Mucosa of rectum (tissue), 2 donors: ENCODE data around the gene CFDP1.
A peak's percentile ranks its signal among the peaks of the same experiment; 100 is the strongest.
"Not testable (repeated sequence)": the region's sequence is repeated elsewhere in the genome, so short reads cannot be mapped to it uniquely, and the experiment has no call there.

Experiments used
- H3K27ac ChIP-seq, 2 donors: one replicate each; pipeline ENCODE4 v1.7.0; 2013; ENCODE audit warnings: inconsistent platforms in 2 of 2, low read depth in 2 of 2, low read length in 2 of 2
- H3K27me3 ChIP-seq, 2 donors: one replicate each; pipeline ENCODE4 v1.7.0; 2013; ENCODE audit warnings: low read length in 2 of 2; ENCODE audit not compliant: control insufficient read depth in 2 of 2, insufficient read depth in 2 of 2
- H3K36me3 ChIP-seq, 2 donors: one replicate each; pipeline ENCODE4 v1.7.0; 2013; ENCODE audit warnings: low read length in 2 of 2; ENCODE audit not compliant: control insufficient read depth in 2 of 2, insufficient read depth in 2 of 2
- H3K4me1 ChIP-seq, 2 donors: one replicate each; pipeline ENCODE4 v1.7.0; 2013; ENCODE audit warnings: low read length in 2 of 2, mild to moderate bottlenecking in 1 of 2; ENCODE audit not compliant: control insufficient read depth in 2 of 2, insufficient read depth in 2 of 2
- H3K4me3 ChIP-seq, 2 donors: one replicate each; pipeline ENCODE4 v1.7.0; 2013; ENCODE audit warnings: low read length in 2 of 2
- H3K9ac ChIP-seq, 2 donors: one replicate each; pipeline ENCODE4 v1.7.0; 2013; ENCODE audit warnings: low read length in 2 of 2, low read depth in 1 of 2, mild to moderate bottlenecking in 1 of 2
- H3K9me3 ChIP-seq, 2 donors: one replicate each; pipeline ENCODE4 v1.7.0; 2013; ENCODE audit warnings: low read length in 2 of 2; ENCODE audit not compliant: control insufficient read depth in 2 of 2
- donor health status: healthy.
- donor health status: Normal muscosa, but diverticular disease.

CFDP1 gene

DNA sequence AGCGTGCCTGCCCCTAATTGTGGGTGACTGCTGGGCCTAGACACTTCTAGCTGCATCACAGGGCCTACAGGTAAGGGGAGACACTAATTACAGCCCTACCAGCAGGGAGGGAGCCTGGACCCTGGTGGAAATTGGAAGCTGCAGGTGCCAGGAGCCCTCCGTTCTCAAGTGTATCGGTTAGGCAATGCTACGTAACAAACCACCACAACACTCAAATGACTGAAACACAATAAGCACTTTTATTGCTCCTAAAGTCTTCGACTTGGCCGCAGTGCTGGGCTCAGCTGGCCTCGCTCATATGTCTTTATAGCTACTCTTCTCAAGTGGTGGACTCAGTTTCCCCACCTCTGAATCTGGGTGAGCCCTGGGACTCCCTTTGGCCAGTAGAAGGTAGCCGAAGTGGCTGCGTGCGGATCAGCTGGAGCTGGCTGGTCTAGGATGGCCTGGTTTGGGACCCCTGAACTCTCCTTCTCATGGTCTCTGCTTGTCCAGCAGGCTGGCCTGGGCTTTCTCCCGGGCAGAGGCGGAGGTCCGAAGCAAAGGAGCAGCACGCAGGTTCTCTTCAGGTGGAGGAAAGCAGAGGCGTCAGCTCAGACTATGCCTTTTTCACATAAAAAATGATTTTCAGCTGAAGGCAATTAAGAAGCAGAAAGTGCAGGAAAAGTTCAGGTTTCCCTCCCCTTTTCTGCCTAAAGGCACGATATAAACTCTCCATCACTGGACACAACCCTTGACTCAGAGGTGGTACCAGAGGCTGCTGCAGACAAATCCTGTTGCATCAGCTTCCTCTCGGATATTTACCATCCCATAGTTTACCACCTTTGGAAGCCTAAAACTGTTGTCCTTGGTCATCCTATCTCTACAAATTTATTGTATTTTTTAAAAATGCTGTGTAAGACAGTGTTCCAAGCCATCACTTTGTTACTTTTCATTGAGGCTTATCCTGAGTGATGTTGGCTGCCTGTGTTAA is 39.9 kb upstream of the CFDP1 start:
- Histone ChIP-seq H3K36me3 (no peaks in the 10 kb centered on the region), H3K27ac (no peak overlapping the region), H3K4me1 (no peaks in the 10 kb centered on the region), H3K27me3 (no peaks in the 10 kb centered on the region), H3K9ac (no peak overlapping the region), H3K4me3 (no peak overlapping the region), H3K9me3 (no peaks in the 10 kb centered on the region)

DNA sequence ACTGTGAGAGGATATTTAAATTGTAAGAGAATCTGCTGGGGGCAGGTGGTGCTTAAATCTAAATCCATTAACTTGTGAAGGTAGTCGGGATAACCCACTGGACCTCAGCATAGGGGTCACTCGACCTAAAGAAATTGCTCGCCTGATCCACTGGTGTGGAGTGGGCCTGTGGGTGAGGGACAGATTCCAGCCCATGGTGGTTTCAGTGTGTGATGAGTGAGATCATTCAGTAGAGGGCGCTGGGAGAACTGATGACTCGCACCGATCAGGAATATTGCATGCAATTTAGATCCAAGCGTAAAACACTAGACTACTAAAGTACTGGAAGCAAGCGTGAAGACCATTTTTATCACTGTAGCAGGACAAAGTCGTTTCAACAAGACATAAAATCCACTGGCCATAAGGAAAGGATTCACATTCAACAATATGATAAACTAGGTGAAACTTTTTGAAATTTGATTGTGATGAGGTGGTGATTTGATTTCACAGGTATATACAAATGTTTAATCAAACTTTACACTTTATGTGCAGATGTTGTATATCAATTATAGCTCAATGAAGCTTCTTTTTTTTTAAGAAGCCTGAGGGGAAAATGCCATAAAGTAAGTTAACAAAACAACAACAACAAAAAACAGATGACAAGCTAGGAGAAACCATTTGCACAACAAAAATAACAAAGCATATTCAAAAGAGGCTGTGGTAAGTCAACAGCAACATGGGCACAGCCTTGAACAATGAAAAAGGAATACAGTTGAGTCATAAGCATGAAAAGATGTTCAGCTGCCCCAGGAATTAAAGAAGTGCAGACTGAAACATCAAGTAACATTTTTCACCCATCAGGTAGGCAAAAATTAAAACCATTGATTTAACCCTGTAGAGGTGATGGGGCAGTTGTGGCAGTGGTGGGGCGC is 38.7 kb upstream of the CFDP1 start:
- Histone ChIP-seq H3K27me3 (no peaks in the 10 kb centered on the region), H3K4me1 (no peaks in the 10 kb centered on the region), H3K9ac (no peak overlapping the region), H3K27ac (no peak overlapping the region), H3K4me3 (no peak overlapping the region), H3K9me3 (no peaks in the 10 kb centered on the region), H3K36me3 (no peaks in the 10 kb centered on the region)

- Histone ChIP-seq H3K27me3 (no peaks in the 10 kb centered on the region), H3K36me3 (no peaks in the 10 kb centered on the region), H3K4me1 (peaks cover 0 to 11% of the 10 kb centered on the region in 2 donors), H3K4me3 (no peak overlapping the region), H3K9ac (no peak overlapping the region), H3K27ac (no peak overlapping the region), H3K9me3 (no peaks in the 10 kb centered on the region)
Measured at GRCh38 chr16:75466760-75467159, 33.5 kb upstream of the CFDP1 start.

DNA sequence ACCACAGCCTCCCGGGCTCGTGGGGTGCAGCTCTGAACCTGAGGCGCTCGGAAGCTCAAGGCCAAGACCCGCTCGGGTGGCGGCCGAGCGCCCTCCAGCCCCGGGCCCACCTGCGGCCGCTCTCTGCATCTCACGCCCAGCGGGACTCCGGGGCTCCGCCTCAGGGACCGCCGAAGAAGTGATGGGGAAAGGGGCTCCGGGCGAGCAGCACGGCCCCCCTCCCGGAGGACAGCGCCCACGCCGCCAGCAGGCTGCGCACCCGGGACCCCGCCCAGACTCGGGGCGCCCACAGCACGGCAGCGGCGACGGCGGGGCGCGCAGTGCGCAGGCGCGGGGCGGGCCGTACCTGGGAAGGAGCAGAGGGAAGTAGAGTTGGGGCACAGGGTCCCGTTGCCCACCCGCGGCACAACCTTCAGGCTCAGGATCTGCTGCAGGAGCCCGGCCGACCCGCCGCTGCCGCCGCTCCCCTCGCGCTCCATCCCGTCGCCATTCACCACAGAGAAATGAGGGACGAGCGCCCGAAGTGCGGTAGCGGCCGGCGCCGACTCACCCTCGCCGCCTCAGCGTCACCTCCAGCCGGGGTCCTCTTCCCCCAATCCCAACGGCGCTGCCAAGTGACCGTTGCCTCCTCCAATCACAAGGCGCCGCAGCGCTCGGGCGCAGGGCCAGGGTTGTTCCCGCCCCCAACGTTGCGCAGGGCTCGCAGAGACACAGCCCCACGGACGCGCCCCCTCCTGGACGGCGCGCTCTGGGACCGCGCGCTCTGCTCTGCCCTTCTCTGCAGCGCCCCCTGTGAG is 31.0 kb upstream of the CFDP1 start, which contains the start of gene TMEM170A:
TSS of gene TMEM170A (minus strand) at position 568 of the 797 bp plus-strand sequence. CDS start at position 479, 89 bp downstream.
- Histone ChIP-seq H3K36me3 (no peaks in the 10 kb centered on the region), H3K4me3 (peak within 1 kb of the TSS; percentile 82 to 98), H3K4me1 (peaks cover 11 to 26% of the 10 kb centered on the region in 2 donors), H3K27ac (peak within 1 kb of the TSS; percentile 98 to 100), H3K9ac (peak within 1 kb of the TSS; percentile 80 to 96), H3K27me3 (no peaks in the 10 kb centered on the region), H3K9me3 (no peaks in the 10 kb centered on the region)

GRCh38 chr16:75463389-75464121 is 30.3 kb upstream of the CFDP1 start:
- not testable (repeated sequence) for H3K9me3 ChIP-seq
- Histone ChIP-seq H3K4me3 (peak overlapping the region; percentile 82 to 98), H3K27ac (peak overlapping the region; percentile 98 to 100)

GRCh38 chr16:75462806-75463205 is 29.5 kb upstream of the CFDP1 start:
- no peaks in the 10 kb centered on the region for H3K36me3 ChIP-seq
- H3K4me1 ChIP-seq: peaks cover 13 to 36% of the 10 kb centered on the region in 2 donors
- H3K9me3 ChIP-seq: no peaks in the 10 kb centered on the region
- peak overlapping the region in 1 of 2 donors; percentile 98 for H3K27ac ChIP-seq
- H3K9ac ChIP-seq: peak overlapping the region; percentile 47 to 49
- H3K27me3 ChIP-seq: no peaks in the 10 kb centered on the region
- H3K4me3 ChIP-seq: peak overlapping the region; percentile 25 to 82

More at GRCh38 chr16:75463389-75464121, 30.3 kb upstream of the CFDP1 start:
- H3K27me3 ChIP-seq, H3K36me3 ChIP-seq: not testable (repeated sequence)
- Histone ChIP-seq H3K9ac (peak overlapping the region; percentile 80 to 96), H3K4me1 (peaks cover 13 to 29% of the 10 kb centered on the region in 2 donors)

DNA sequence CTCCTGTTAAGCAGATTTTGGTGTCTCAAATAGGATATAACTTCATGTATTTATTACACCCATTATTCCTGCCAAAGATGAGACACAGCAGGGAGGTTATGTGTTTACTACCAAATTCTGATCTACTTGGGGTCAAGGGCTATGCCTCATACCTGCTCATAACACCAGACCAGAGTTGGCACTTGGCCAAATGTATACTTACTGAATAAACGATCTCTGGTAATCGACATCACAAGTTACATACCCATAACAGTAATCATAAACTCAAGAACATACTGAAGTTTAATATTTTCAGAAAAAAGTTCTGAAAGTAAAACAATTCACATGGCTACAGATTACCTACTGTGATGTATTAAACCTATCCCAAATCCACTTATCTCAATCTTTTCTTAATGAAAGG is 28.3 kb upstream of the CFDP1 start:
- H3K4me3 ChIP-seq: no peak overlapping the region
- H3K27me3 ChIP-seq: no peaks in the 10 kb centered on the region

DNA sequence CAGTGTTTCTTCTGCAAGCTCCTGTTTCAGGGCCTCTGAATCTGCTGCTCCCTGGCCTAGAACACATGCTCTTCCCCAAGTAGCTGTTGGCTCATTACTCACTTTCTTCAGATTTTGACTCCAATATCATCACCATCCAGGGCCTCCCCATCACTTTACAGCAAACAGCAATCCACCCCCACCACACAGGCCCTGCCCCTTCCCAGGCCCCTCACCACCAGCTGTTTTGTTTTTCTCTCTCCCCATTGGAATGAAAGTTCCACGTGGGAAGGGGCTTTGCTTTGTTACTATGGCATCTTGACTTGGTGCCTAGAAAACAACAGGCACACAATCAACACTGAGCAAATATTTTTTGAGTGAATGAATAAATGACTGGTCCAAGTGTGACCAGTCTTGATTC is 27.1 kb upstream of the CFDP1 start:
- Histone ChIP-seq H3K9me3 (no peaks in the 10 kb centered on the region), H3K36me3 (no peaks in the 10 kb centered on the region), H3K9ac (no peak overlapping the region), H3K4me3 (no peak overlapping the region), H3K4me1 (peaks cover 27 to 58% of the 10 kb centered on the region in 2 donors), H3K27ac (no peak overlapping the region), H3K27me3 (no peaks in the 10 kb centered on the region)

More for the DNA sequence above, 28.3 kb upstream of the CFDP1 start:
- Histone ChIP-seq H3K27ac (peak overlapping the region; percentile 4 to 17), H3K9me3 (no peaks in the 10 kb centered on the region), H3K4me1 (peaks cover 24 to 49% of the 10 kb centered on the region in 2 donors), H3K9ac (no peak overlapping the region), H3K36me3 (no peaks in the 10 kb centered on the region)

GRCh38 chr16:75459691-75460090 is 26.4 kb upstream of the CFDP1 start:
- H3K27ac ChIP-seq: no peak overlapping the region
- H3K27me3 ChIP-seq: no peaks in the 10 kb centered on the region
- H3K9ac ChIP-seq: no peak overlapping the region
- no peak overlapping the region for H3K4me3 ChIP-seq
- no peaks in the 10 kb centered on the region for H3K36me3 ChIP-seq
- peaks cover 29 to 58% of the 10 kb centered on the region in 2 donors for H3K4me1 ChIP-seq
- H3K9me3 ChIP-seq: no peaks in the 10 kb centered on the region
